A673 (cell line): ENCODE data around the gene SPTSSB.

Experiments
- EZH2 ChIP-seq: fragments of 200-600 bp; sonication (generic); IDR thresholded peaks from 2 replicates; pipeline ENCODE4 v1.6.1; 2017; ENCODE audit warnings: borderline replicate concordance, low read depth, mild to moderate bottlenecking, mixed read lengths, antibody characterized with exemption, low read length; ENCODE audit not compliant: poor library complexity, severe bottlenecking
- TF ChIP-seq, protein P1 (sequence below): fragments of 300-800, 200-600 bp; sonication (generic); conservative IDR thresholded peaks from 2 replicates; pipeline ENCODE4 v1.5.1; 2017; ENCODE audit warnings: low read depth, mild to moderate bottlenecking, antibody characterized with exemption, low read length, moderate library complexity, mixed read lengths

- TF ChIP-seq, protein P1, sequence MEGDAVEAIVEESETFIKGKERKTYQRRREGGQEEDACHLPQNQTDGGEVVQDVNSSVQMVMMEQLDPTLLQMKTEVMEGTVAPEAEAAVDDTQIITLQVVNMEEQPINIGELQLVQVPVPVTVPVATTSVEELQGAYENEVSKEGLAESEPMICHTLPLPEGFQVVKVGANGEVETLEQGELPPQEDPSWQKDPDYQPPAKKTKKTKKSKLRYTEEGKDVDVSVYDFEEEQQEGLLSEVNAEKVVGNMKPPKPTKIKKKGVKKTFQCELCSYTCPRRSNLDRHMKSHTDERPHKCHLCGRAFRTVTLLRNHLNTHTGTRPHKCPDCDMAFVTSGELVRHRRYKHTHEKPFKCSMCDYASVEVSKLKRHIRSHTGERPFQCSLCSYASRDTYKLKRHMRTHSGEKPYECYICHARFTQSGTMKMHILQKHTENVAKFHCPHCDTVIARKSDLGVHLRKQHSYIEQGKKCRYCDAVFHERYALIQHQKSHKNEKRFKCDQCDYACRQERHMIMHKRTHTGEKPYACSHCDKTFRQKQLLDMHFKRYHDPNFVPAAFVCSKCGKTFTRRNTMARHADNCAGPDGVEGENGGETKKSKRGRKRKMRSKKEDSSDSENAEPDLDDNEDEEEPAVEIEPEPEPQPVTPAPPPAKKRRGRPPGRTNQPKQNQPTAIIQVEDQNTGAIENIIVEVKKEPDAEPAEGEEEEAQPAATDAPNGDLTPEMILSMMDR = no peak
- TF ChIP-seq EZH2 = no peak
Observed at GRCh38 chr3:161393803-161394202, 22.5 kb upstream of the SPTSSB start.
